ENCODE data around the gene PDE10A.

Gene PDE10A

GRCh38 chr6:165658395-165659058 is 4.5 kb downstream of the PDE10A start:
- TF ChIP-seq CTCF (IDR thresholded peaks at IDR 0.05), result no peak

GRCh38 chr6:165657325-165657680 is 5.7 kb downstream of the PDE10A start:
- TF ChIP-seq CTCF (IDR thresholded peaks at IDR 0.05), result no peak

- TF ChIP-seq CTCF (IDR thresholded peaks at IDR 0.05), result no peak
Measured at GRCh38 chr6:165656581-165657324, 6.3 kb downstream of the PDE10A start.

GRCh38 chr6:165655191-165655590 is 7.8 kb downstream of the PDE10A start:
- no peak for TF ChIP-seq CTCF (IDR thresholded peaks at IDR 0.05)

- no peak for TF ChIP-seq CTCF (IDR thresholded peaks at IDR 0.05)
Measured at GRCh38 chr6:165654144-165654543, 8.9 kb downstream of the PDE10A start.

- no peak for TF ChIP-seq CTCF (IDR thresholded peaks at IDR 0.05)
Measured at GRCh38 chr6:165653607-165654006, 9.4 kb downstream of the PDE10A start.

- TF ChIP-seq CTCF (IDR thresholded peaks at IDR 0.05), result no peak
Measured at GRCh38 chr6:165653196-165653595, 9.8 kb downstream of the PDE10A start.
